ENCODE data around the gene DLG2. TPM values are rescaled to one million over a fixed set of nuclear protein-coding genes. Genes with fewer than 3 reads are reported as not detected.

The DLG2 gene
- total RNA-seq, 1 donor from 2014 or later, result 2.4 TPM

DNA sequence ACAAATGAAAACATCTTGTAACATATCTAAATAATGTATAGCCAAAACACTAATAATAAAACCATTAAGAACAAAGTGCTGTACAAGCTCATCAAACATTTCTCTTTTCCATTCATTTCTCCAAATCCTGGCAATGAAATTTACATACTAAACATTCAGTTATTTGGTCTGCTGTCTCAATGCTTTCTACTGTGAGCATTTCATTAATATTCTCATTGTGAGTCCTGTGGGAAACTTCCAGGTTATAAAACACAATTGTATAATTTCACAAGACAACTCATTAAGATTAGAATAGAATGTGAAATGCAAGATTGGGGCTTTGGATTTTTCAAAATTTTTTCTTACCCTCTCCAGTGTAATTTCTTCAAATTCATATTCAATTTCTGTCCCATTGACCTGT, 1464.0 kb downstream of the DLG2 start:
- Mint-ChIP-seq H3K9me3 (ENCODE audit: low read depth) (no peaks in the 10 kb centered on the region), H3K4me1 (ENCODE audit: low read depth) (no peaks in the 10 kb centered on the region), H3K27me3 (no peaks in the 10 kb centered on the region), H3K27ac (no peak overlapping the region), H3K36me3 (ENCODE audit: insufficient read depth) (no peaks in the 10 kb centered on the region), H3K4me3 (ENCODE audit: low read depth) (no peak overlapping the region)
- DNase-seq (ENCODE audit: low spot score, unreplicated experiment), result no peak
- TF ChIP-seq, protein P1, sequence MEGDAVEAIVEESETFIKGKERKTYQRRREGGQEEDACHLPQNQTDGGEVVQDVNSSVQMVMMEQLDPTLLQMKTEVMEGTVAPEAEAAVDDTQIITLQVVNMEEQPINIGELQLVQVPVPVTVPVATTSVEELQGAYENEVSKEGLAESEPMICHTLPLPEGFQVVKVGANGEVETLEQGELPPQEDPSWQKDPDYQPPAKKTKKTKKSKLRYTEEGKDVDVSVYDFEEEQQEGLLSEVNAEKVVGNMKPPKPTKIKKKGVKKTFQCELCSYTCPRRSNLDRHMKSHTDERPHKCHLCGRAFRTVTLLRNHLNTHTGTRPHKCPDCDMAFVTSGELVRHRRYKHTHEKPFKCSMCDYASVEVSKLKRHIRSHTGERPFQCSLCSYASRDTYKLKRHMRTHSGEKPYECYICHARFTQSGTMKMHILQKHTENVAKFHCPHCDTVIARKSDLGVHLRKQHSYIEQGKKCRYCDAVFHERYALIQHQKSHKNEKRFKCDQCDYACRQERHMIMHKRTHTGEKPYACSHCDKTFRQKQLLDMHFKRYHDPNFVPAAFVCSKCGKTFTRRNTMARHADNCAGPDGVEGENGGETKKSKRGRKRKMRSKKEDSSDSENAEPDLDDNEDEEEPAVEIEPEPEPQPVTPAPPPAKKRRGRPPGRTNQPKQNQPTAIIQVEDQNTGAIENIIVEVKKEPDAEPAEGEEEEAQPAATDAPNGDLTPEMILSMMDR (IDR thresholded peaks at IDR 0.05; ENCODE audit: unreplicated experiment), result no peak

DNA sequence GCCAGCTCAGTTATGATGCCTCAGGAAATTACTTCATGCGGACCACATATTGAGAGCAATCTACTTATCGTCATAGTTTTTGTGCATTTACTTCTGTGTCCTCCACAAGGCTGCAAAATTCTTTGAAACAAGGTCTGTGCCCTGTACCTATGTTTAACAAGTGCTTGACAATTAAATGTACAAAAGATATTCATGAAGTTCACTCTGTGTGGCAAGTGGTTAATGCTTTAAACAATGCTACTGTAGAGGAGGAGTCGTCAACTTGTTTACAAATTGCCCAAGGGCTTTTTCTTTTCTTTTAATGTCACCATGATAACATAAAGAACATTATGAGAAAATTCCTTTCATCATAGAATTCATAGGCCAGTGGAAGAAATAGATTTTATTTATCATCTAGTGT, 1469.5 kb downstream of the DLG2 start:
- H3K4me1 Mint-ChIP-seq (ENCODE audit: low read depth), result no peaks in the 10 kb centered on the region
- H3K9me3 Mint-ChIP-seq (ENCODE audit: low read depth), result no peaks in the 10 kb centered on the region

DNA sequence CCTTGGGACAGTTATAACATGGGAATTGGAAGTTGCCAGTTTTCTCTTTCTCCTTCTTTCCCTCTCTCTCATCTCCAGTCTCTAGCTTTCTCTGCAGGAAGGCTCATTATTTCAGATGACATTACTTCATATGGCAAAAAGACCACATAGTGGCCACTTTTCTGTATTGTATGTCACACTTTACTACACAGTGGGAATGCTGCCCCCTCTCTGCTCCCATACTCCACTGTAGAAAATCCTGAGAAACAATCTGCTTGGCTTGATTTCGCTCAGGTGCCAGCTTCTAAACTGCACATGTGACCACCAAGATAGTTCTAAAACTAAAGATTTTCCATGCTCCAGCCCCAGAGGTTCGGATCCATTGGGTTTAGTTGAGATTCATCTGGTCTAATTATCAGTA, 1480.3 kb downstream of the DLG2 start:
- Mint-ChIP-seq H3K4me3 (ENCODE audit: low read depth) (no peak overlapping the region), H3K36me3 (ENCODE audit: insufficient read depth) (no peaks in the 10 kb centered on the region), H3K9me3 (ENCODE audit: low read depth) (no peaks in the 10 kb centered on the region), H3K4me1 (ENCODE audit: low read depth) (peaks cover 1% of the 10 kb centered on the region), H3K27ac (no peak overlapping the region), H3K27me3 (no peaks in the 10 kb centered on the region)
- TF ChIP-seq, protein P1 (IDR thresholded peaks at IDR 0.05; ENCODE audit: unreplicated experiment), result no peak
- no peak for DNase-seq (ENCODE audit: low spot score, unreplicated experiment)

More for the DNA sequence above, 1469.5 kb downstream of the DLG2 start:
- TF ChIP-seq, protein P1 (IDR thresholded peaks at IDR 0.05; ENCODE audit: unreplicated experiment), result no peak
- Mint-ChIP-seq H3K4me3 (ENCODE audit: low read depth) (no peak overlapping the region), H3K36me3 (ENCODE audit: insufficient read depth) (no peaks in the 10 kb centered on the region), H3K27me3 (no peaks in the 10 kb centered on the region), H3K27ac (no peak overlapping the region)
- DNase-seq (ENCODE audit: low spot score, unreplicated experiment), result no peak

DNA sequence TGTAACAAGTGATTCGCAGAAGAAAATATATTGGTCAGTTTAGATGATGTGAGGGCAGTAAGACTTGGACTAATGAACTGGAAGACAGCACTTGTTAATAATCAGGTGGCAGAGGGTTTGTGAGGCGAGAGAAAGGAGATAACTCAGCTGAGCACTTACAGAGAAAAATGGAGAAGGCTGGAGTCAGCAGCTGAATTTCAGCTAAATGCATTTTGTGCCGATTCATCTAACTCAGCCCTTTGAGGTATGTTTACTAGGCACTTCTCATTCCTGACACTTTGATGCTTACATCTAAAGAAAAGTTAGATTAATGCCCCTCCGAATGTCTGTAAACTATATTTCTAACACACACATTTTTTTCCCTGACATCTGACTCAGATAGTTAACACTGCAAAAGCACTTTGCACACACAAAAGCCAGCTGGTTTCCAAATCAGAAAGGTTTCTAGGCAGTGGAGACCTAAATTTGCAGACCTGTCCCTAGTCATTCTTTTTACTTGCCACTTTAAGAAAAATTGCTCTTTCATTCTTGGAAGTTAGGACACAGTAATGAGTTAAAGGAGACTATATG, 1481.4 kb downstream of the DLG2 start:
- no peaks in the 10 kb centered on the region for H3K27me3 Mint-ChIP-seq
- H3K36me3 Mint-ChIP-seq (ENCODE audit: insufficient read depth), result no peaks in the 10 kb centered on the region
- DNase-seq (ENCODE audit: low spot score, unreplicated experiment), result no peak
- TF ChIP-seq, protein P1 (IDR thresholded peaks at IDR 0.05; ENCODE audit: unreplicated experiment), result no peak
- H3K9me3 Mint-ChIP-seq (ENCODE audit: low read depth), result no peaks in the 10 kb centered on the region
- H3K4me1 Mint-ChIP-seq (ENCODE audit: low read depth), result peaks cover 3% of the 10 kb centered on the region
- H3K4me3 Mint-ChIP-seq (ENCODE audit: low read depth), result no peak overlapping the region
- no peak overlapping the region for H3K27ac Mint-ChIP-seq

DNA sequence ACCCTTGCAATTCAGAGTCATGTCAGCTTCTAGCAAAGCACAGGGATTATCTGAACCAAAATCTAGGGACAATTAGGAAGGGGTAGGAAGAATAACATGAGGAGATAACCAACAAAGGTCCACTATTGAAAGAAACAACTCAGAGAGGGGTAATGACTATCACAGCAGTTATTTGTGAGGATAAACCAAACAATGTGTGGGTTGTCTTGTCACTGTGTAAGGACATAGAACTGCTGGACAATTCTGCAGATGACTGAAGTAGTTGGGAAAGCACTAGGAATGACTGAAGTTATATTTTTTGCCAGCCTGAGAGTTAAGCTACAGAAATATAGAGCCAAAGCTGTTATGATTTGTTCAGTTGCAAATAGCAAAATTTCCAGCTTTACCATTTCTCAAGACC, 1482.6 kb downstream of the DLG2 start:
- Mint-ChIP-seq H3K4me3 (ENCODE audit: low read depth) (no peak overlapping the region), H3K36me3 (ENCODE audit: insufficient read depth) (no peaks in the 10 kb centered on the region), H3K27me3 (no peaks in the 10 kb centered on the region), H3K4me1 (ENCODE audit: low read depth) (peaks cover 5% of the 10 kb centered on the region), H3K9me3 (ENCODE audit: low read depth) (no peaks in the 10 kb centered on the region), H3K27ac (no peak overlapping the region)
- DNase-seq (ENCODE audit: low spot score, unreplicated experiment), result no peak
- TF ChIP-seq, protein P1 (IDR thresholded peaks at IDR 0.05; ENCODE audit: unreplicated experiment), result no peak
